ENCODE measurements around the gene ABHD1.

Gene ABHD1

DNA sequence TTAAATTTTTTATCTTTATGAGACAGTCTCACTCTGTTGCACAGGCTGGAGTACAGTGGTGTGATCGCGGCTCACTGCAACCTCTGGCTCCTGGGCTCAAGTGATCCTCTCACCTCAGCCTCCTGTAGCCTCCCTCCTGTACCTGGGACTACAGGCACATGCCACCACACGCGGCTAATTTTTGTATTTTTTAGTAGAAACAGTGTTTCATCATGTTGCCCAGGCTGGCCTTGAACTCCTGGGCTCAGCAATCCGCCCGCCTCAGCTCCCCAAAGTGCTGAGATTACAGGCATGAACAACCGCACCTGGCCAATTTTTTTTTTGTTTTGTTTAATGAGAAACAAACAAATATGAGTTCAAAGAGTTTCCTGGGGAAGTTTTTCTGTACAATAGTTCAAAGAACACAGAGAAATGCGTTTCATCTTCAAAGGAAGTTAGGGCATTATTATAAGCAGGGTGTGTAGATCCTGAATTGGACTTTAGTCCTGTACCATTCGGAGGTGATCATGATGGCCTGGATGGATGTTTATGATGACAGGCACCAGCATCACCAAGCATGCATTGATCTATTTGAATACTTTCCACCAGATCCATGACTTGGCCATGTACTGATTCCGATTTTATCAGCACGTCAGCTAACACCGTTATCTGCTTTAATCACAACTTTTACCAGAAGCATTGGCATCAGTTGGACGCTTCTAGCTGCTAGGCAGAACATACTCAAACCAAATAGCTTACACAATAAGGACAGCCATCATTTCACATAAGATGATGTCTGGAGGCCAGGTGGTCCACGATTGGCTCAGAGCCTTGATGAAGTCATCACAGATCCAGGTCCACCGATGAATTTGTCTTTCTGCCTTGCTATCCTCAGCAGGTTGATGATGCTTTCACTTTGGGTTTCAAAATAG lies 54.1 kb downstream of the ABHD1 start:
- H3K4me3 ChIP-seq (ENCODE audit: low read length): no peak overlapping the region
- TF ChIP-seq, protein P1, sequence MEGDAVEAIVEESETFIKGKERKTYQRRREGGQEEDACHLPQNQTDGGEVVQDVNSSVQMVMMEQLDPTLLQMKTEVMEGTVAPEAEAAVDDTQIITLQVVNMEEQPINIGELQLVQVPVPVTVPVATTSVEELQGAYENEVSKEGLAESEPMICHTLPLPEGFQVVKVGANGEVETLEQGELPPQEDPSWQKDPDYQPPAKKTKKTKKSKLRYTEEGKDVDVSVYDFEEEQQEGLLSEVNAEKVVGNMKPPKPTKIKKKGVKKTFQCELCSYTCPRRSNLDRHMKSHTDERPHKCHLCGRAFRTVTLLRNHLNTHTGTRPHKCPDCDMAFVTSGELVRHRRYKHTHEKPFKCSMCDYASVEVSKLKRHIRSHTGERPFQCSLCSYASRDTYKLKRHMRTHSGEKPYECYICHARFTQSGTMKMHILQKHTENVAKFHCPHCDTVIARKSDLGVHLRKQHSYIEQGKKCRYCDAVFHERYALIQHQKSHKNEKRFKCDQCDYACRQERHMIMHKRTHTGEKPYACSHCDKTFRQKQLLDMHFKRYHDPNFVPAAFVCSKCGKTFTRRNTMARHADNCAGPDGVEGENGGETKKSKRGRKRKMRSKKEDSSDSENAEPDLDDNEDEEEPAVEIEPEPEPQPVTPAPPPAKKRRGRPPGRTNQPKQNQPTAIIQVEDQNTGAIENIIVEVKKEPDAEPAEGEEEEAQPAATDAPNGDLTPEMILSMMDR (conservative IDR thresholded peaks at IDR 0.05; ENCODE audit: low read depth, low read length): no peak

DNA sequence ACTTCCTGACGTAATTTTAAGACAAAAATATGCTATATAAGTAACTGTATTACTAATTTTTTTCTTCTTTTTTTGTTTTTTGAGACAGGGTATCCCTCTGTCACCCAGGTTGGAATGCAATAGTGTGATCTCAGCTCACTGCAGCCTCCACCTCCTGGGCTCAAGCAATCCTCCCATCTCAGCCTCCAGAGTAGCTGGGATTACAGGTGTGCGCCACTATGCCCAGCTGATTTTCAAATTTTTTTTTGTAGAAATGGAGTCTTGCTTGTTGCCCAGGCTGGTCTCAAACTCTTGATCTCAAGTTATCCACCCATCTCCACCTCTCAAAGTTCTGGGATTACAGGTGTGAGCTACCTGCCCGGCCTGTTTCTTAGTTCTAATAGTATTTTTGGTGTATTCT lies 54.9 kb downstream of the ABHD1 start:
- H3K4me3 ChIP-seq (ENCODE audit: low read length): no peak overlapping the region
- TF ChIP-seq, protein P1 (conservative IDR thresholded peaks at IDR 0.05; ENCODE audit: low read depth, low read length): no peak
- no peak for DNase-seq (ENCODE audit: low read depth)

More for the DNA sequence above, 54.1 kb downstream of the ABHD1 start:
- DNase-seq (ENCODE audit: low read depth): no peak

DNA sequence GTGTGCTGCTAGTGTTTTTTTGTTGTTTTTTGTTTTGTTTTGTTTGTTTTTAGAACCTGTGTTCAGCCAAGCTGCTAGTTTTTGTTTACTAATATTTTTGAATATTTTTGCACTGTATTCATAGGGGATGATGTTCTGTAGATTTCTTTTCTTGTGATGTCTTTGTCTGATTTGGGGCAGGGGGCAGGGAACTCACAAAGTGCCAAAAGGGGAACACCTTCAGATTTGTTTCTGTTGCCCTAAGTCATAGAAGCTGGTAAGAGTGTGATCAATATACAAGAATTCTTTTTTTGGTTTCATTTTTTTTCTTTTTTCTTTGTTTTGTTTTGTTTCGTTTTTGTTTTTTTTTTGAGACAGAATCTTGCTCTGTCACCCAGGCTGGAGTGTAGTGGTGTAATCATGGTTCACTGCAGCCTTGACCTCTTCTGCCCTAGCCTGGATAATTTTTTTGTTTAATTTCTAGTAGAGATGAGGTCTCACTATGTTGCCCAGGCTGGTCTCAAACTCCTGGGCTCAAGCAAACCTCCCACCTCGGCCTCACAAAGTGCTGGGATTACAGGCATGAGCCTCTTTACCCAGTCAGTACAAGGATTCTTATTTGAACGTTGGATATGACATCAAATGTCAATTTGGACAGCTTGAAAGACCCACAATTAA lies 55.9 kb downstream of the ABHD1 start:
- H3K4me3 ChIP-seq (ENCODE audit: low read length): no peak overlapping the region
- DNase-seq (ENCODE audit: low read depth): no peak
- TF ChIP-seq, protein P1 (conservative IDR thresholded peaks at IDR 0.05; ENCODE audit: low read depth, low read length): no peak

Measured in retinal pigment epithelial cell (primary cell).